Small intestine (tissue), 7 donors: Measurements from ENCODE around the gene INSR. TPM values are rescaled to one million over a fixed set of nuclear protein-coding genes. Genes with fewer than 3 reads are reported as not detected.
"Not testable (repeated sequence)": the region's sequence is repeated elsewhere in the genome, so short reads cannot be mapped to it uniquely, and the experiment has no call there.

Source experiments
- DNase-seq, 2 donors: peaks; one replicate each; pipeline versions ENCODE4 v3.0.0 to v3.0.0-alpha.2; 2013
- FAIRE-seq: peaks from 2 replicates; lab custom pipeline; 2012; peaks lifted over from hg19 to GRCh38; lab: Jason Lieb, UNC
- H3K27ac ChIP-seq, 3 donors: one replicate each; pipeline ENCODE4 v1.5.1; 2013; ENCODE audit warnings: low read length in 2 of 3, mild to moderate bottlenecking in 2 of 3, control low read depth in 1 of 3, inconsistent platforms in 1 of 3, low read depth in 1 of 3, moderate library complexity in 1 of 3
- H3K27me3 ChIP-seq, 3 donors: one replicate each; pipeline ENCODE4 v1.6.1; 2013; ENCODE audit warnings: low read length in 3 of 3, inconsistent platforms in 1 of 3; ENCODE audit not compliant: control insufficient read depth in 3 of 3, insufficient read depth in 3 of 3
- H3K36me3 ChIP-seq, 3 donors: one replicate each; pipeline ENCODE4 v1.6.1; 2013; ENCODE audit warnings: low read length in 3 of 3, inconsistent platforms in 1 of 3, low read depth in 1 of 3, mild to moderate bottlenecking in 1 of 3, moderate library complexity in 1 of 3; ENCODE audit not compliant: control insufficient read depth in 3 of 3, insufficient read depth in 2 of 3
- H3K4me1 ChIP-seq, 3 donors: one replicate each; pipeline ENCODE4 v1.6.1; 2013; ENCODE audit warnings: low read length in 2 of 3, inconsistent platforms in 1 of 3, low read depth in 1 of 3, mild to moderate bottlenecking in 1 of 3, moderate library complexity in 1 of 3; ENCODE audit not compliant: control insufficient read depth in 3 of 3, insufficient read depth in 2 of 3
- H3K4me3 ChIP-seq, 3 donors: one replicate each; pipeline ENCODE4 v1.5.1; 2013; ENCODE audit warnings: low read length in 3 of 3, control low read depth in 1 of 3, inconsistent platforms in 1 of 3, low read depth in 1 of 3, mild to moderate bottlenecking in 1 of 3, moderate library complexity in 1 of 3
- H3K9me3 ChIP-seq, 2 donors: one replicate each; pipeline ENCODE4 v1.6.1; 2013; ENCODE audit warnings: low read depth in 1 of 2, low read length in 1 of 2; ENCODE audit not compliant: control insufficient read depth in 2 of 2, insufficient read depth in 1 of 2
- WGBS, 3 donors: extraction: QIAGEN DNeasy Blood & Tissue Kit; methylation state at CpG; one replicate each; pipeline ENCODE4 v1.1.7; 2013; 5-methylcytosine and 5-hydroxymethylcytosine counted together
- polyA plus RNA-seq, 4 donors: library from polyadenylated mRNA; stranded (reverse) in 3 of 4; unstranded in 1 of 4; fragments of 200-250 nt in 3 of 4; fragments of 120-200 nt in 1 of 4; gene quantifications; one replicate each; pipeline versions ENCODE4 v1.2.1 to v1.2.3, GENCODE V29; 2013
- donor health status: healthy with polysubstance abuse.
- donor health status: control.
- donor health status: control.
- donor health status: Bipolar disorder and iron deficiency.
- donor health status: healthy.

INSR gene
- polyA plus RNA-seq, 4 donors, result 10.6 to 34.4 (median 16.0) TPM

DNA sequence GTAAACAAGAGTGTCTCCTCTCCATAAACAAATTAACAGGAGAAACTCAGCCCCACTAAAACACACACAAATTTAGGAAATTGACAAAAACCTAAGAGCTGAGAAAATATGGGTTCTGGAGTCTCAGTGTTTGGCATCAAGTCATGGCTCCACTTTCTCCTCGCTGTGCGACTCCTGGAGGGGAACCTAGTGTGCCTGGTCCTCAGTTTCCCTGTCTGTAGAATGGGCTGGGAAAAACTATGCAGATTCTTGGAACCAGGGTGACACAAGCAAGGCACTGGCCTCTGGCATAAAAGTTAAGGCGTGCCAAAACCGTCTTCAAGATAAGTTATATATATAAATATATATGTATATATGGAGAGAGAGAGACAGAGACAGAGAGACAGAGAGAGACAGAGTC, 83.9 kb downstream of the INSR start:
- FAIRE-seq, result no peak
- H3K27me3 ChIP-seq, result no peaks in the 10 kb centered on the region
- H3K9me3 ChIP-seq, result no peaks in the 10 kb centered on the region
- 81 to 85% (median 84%) methylated on average over 4 of the region's 4 CpGs for WGBS, 3 donors
- peaks cover 0 to 5% (median 0%) of the 10 kb centered on the region in 3 donors for H3K4me1 ChIP-seq
- H3K27ac ChIP-seq, result no peak overlapping the region
- peak overlapping the region in 1 of 3 donors; percentile 7 for H3K4me3 ChIP-seq
- H3K36me3 ChIP-seq, result peaks cover 0 to 2% (median 0%) of the 10 kb centered on the region in 3 donors
- no peak for DNase-seq

GRCh38 chr19:7209597-7210325, 84.5 kb downstream of the INSR start:
- not testable (repeated sequence) for FAIRE-seq, H3K4me3 ChIP-seq, DNase-seq, H3K4me1 ChIP-seq, H3K27ac ChIP-seq, H3K9me3 ChIP-seq, H3K27me3 ChIP-seq, H3K36me3 ChIP-seq
- 84 to 88% (median 85%) methylated on average over 15 of the region's 15 CpGs for WGBS, 3 donors

DNA sequence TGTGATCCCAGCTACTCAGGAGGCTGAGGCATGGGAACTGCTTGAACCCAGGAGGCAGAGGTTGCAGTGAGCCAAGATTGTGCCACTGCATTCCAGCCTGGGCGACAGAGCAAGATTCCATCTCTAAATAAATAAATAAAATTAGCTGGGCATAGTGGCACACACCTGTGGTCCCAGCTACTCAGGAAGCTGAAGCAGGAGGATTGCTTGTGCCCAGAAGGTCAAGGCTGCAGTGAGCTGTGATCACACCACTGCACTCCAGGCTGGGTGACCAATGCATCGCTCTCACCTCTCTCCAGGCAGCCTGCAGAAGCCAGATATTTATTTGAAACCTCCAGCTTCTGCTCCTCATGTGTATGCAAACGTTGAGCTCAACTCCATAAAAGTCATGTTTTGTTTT, 85.2 kb downstream of the INSR start:
- H3K27ac ChIP-seq, H3K4me1 ChIP-seq, FAIRE-seq, DNase-seq, H3K9me3 ChIP-seq, H3K36me3 ChIP-seq, H3K27me3 ChIP-seq, H3K4me3 ChIP-seq: not testable (repeated sequence)
- 65 to 73% (median 66%) methylated on average over 3 of the region's 3 CpGs for WGBS, 3 donors

DNA sequence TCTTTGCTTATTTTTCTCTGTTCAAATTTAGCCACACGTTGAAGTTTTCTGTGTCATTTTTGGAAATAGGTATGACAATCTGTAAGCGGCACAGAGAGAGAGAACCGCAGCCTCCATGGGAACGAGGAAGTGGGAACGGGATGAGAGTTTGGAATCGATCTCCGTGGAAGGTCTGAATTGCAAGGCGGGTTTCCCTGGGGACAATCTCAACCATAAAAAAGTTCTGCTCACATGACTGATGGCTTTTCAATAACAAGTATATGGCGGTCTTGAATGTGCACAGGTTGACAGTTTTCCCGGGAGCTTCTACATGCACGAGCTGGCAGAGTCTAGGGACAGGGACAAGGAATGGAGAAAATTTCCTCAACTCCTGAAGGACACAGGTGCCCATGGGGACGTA, 90.9 kb downstream of the INSR start:
- Histone ChIP-seq H3K36me3 (no peaks in the 10 kb centered on the region), H3K27me3 (no peaks in the 10 kb centered on the region), H3K27ac (peak overlapping the region; percentile 29 to 65 (median 44)), H3K4me3 (peak overlapping the region in 2 of 3 donors; percentile 25 to 27), H3K9me3 (no peaks in the 10 kb centered on the region), H3K4me1 (peaks cover 2 to 33% (median 2%) of the 10 kb centered on the region in 3 donors)
- FAIRE-seq, result no peak
- DNase-seq, result peak; percentile 70 to 77
- 20 to 61% (median 28%) methylated on average over 12 of the region's 12 CpGs for WGBS, 3 donors

DNA sequence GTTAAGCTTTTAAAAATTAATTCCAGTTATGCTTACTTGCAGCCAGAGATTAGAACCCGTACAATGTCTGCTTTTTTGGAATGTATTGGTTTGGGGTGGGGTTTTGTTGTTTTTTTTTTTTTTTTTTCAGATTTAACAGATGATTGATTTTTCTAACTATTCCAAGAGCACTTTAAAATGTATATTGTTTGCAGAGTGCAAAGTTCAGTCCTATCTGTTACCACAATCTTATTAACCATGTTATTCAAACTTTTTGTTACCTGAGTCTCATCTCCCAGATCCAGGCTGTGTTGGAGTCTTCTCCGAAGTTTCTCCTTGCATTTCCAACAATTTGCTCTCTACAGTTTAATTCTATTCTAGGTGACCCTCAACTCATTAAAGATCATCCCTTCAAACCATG, 91.3 kb downstream of the INSR start:
- Histone ChIP-seq H3K4me1 (peaks cover 2 to 33% (median 2%) of the 10 kb centered on the region in 3 donors), H3K36me3 (no peaks in the 10 kb centered on the region)

GRCh38 chr19:7200736-7201135, 93.5 kb downstream of the INSR start:
- Histone ChIP-seq H3K27me3 (no peaks in the 10 kb centered on the region), H3K36me3 (no peaks in the 10 kb centered on the region), H3K9me3 (no peaks in the 10 kb centered on the region), H3K4me3 (no peak overlapping the region), H3K27ac (peak overlapping the region in 2 of 3 donors; percentile 80 to 81), H3K4me1 (peaks cover 2 to 45% (median 2%) of the 10 kb centered on the region in 3 donors)
- FAIRE-seq (no peak), DNase-seq (no peak)
- 52 to 72% (median 67%) methylated on average over 4 of the region's 4 CpGs for WGBS, 3 donors

More for the DNA sequence above, 91.3 kb downstream of the INSR start:
- WGBS, 3 donors, result 27 to 60% (median 31%) methylated on average over 2 of the region's 2 CpGs
- Histone ChIP-seq H3K9me3 (no peaks in the 10 kb centered on the region), H3K27me3 (no peaks in the 10 kb centered on the region), H3K27ac (peak overlapping the region; percentile 29 to 65 (median 44)), H3K4me3 (peak overlapping the region in 2 of 3 donors; percentile 25 to 27)
- no peak for FAIRE-seq
- DNase-seq, result peak in 1 of 2 donors; percentile 51

DNA sequence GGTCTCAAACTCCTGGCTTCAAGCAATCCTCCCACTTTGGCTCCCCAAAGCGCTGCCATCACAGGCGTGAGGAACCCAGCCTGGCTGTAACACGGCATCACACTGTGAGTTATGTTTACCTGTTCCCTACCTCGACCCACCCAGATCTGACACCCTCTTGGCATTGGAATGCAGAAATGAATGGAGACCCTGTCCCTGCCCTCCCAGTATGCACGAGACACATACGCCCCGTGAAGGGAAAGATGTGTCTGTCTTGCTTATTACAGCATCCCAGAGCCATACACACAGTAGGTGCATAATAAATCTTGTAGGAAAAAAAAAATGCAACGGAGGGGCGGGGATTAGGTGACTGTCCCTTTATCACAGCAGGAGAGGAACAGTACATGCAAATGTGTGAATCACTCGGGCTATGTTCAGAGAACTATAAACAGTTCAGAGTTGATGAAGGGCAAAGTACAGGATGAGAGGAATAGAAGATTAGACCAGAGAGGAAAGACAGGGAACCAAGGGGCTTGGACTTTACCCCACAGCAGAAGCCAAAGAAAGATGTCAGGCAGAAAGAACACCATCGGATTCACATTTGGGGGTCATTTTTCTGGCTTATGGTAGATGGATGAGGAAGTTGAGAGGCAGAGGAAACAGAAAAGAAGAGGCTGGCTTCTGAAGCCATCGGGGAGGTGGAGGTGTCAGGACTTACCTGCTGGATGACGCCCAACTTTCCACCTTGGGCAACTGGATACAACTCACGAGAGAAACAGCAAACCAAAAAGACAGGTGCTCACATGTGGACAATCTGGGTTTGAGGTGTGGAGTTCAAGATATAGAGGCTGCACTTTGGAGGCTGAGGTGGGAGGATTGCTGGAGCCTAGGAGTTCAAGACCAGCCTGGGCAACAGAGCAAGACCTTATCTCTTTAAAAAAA, 94.3 kb downstream of the INSR start:
- Histone ChIP-seq H3K36me3 (no peaks in the 10 kb centered on the region), H3K27ac (peak overlapping the region; percentile 77 to 81 (median 80)), H3K4me1 (peaks cover 2 to 44% (median 2%) of the 10 kb centered on the region in 3 donors), H3K27me3 (no peaks in the 10 kb centered on the region), H3K9me3 (no peaks in the 10 kb centered on the region), H3K4me3 (no peak overlapping the region)
- DNase-seq, result peak; percentile 90 to 99
- WGBS, 3 donors, result 10 to 62% (median 34%) methylated on average over 14 of the region's 14 CpGs
- no peak for FAIRE-seq
